Nephron progenitor cell (in vitro differentiated cells): ENCODE data around the gene YY1.

Experiments used
- DNase-seq: peaks from one replicate; pipeline ENCODE4 v3.0.0; 2021
- H3K27ac Mint-ChIP-seq: 2 replicates; pipeline ENCODE4 v1.8.0; 2021; ENCODE audit warnings: mild to moderate bottlenecking, moderate library complexity, mixed read lengths
- H3K27me3 Mint-ChIP-seq: 2 replicates; pipeline ENCODE4 v1.8.0; 2021; ENCODE audit warnings: mild to moderate bottlenecking, low read depth, mixed read lengths; ENCODE audit not compliant: poor library complexity
- H3K36me3 Mint-ChIP-seq: 2 replicates; pipeline ENCODE4 v1.8.0; 2021; ENCODE audit warnings: low read depth, mixed read lengths
- H3K4me1 Mint-ChIP-seq: 2 replicates; pipeline ENCODE4 v1.8.0; 2021; ENCODE audit warnings: mixed read lengths
- H3K4me3 Mint-ChIP-seq: 2 replicates; pipeline ENCODE4 v1.8.0; 2021; ENCODE audit warnings: mild to moderate bottlenecking, moderate library complexity, mixed read lengths
- H3K9me3 Mint-ChIP-seq: 2 replicates; pipeline ENCODE4 v1.8.0; 2021; ENCODE audit warnings: mild to moderate bottlenecking, moderate library complexity, mixed read lengths
- CTCF ChIP-seq: fragments of 200-600 bp; sonication (generic); IDR thresholded peaks from 2 replicates; pipeline ENCODE4 v1.5.0; 2021; ENCODE audit warnings: antibody characterized with exemption

YY1 gene

GRCh38 chr14:100327128-100327527, 88.2 kb downstream of the YY1 start:
- no peaks in the 10 kb centered on the region for H3K9me3 Mint-ChIP-seq
- peaks cover 33% of the 10 kb centered on the region for H3K4me1 Mint-ChIP-seq
- TF ChIP-seq CTCF = no peak
- H3K36me3 Mint-ChIP-seq = no peaks in the 10 kb centered on the region
- H3K27ac Mint-ChIP-seq = no peak overlapping the region
- no peak overlapping the region for H3K4me3 Mint-ChIP-seq
- DNase-seq = no peak
- H3K27me3 Mint-ChIP-seq = peaks cover 3% of the 10 kb centered on the region

DNA sequence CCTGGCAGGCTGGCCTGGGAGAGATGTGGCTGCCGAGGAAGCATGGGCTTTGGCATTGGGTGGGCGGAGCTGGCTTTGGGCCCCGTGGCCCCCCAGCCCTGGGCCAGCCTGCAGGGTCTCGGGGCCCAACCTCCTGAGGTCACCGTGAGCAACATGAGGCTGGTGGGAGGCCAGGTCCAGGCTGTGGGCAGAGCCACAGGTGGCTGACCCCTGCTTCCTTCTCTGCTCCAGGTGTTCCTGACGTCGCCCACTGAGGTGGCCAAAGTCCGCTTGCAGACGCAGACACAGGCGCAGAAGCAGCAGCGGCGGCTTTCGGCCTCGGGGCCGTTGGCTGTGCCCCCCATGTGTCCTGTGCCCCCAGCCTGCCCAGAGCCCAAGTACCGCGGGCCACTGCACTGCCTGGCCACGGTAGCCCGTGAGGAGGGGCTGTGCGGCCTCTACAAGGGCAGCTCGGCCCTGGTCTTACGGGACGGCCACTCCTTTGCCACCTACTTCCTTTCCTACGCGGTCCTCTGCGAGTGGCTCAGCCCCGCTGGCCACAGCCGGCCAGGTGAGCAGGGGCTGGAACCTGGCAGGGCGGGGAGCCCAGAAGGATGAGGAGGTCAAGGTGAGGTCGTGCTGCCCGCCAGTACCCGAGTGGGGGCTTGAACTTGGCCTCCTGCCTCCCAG, 89.7 kb downstream of the YY1 start:
- Mint-ChIP-seq H3K27ac (no peak overlapping the region), H3K36me3 (no peaks in the 10 kb centered on the region)

GRCh38 chr14:100329233-100330006, 90.5 kb downstream of the YY1 start:
- Mint-ChIP-seq H3K4me3 (no peak overlapping the region), H3K27me3 (no peaks in the 10 kb centered on the region), H3K36me3 (peaks cover under 1% of the 10 kb centered on the region), H3K4me1 (peaks cover 25% of the 10 kb centered on the region), H3K9me3 (no peaks in the 10 kb centered on the region), H3K27ac (no peak overlapping the region)
- no peak for TF ChIP-seq CTCF
- DNase-seq = no peak

More for the DNA sequence above, 89.7 kb downstream of the YY1 start:
- Mint-ChIP-seq H3K9me3 (no peaks in the 10 kb centered on the region), H3K4me1 (peaks cover 31% of the 10 kb centered on the region), H3K27me3 (peaks cover 3% of the 10 kb centered on the region), H3K4me3 (no peak overlapping the region)
- no peak for DNase-seq
- TF ChIP-seq CTCF = no peak

- no peak for DNase-seq
- H3K4me3 Mint-ChIP-seq = no peak overlapping the region
- peaks cover 6% of the 10 kb centered on the region for H3K36me3 Mint-ChIP-seq
- peaks cover 20% of the 10 kb centered on the region for H3K4me1 Mint-ChIP-seq
- no peaks in the 10 kb centered on the region for H3K9me3 Mint-ChIP-seq
- H3K27ac Mint-ChIP-seq = no peak overlapping the region
- no peak for TF ChIP-seq CTCF
- no peaks in the 10 kb centered on the region for H3K27me3 Mint-ChIP-seq
Measured at GRCh38 chr14:100330007-100330344, 91.0 kb downstream of the YY1 start.

DNA sequence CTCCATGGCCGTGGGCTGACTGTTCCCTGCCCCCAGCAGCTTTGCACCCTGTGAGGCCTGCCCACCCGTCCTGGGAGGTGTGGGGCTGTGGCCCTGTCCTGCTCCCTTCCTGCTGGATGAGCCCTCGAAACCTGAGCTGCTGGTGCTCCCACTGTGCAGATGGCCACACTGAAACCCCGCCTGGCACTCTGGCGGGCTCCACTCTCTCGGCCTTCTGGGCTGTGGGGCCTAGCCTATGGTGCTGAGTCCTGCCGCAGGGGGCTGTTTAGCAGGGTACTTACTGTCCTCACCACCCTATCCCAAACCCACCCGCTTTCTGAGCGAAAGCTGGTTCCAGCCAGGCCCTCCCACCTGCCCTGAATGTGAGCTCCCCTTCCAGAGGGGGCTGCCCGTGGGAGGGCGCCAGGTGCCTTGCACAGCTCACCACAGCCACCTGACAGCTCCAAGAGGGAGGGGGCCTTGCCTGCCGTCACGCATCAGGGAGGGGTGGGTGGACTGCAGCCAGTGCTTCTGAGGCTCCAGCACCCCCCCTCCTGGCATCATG, 91.5 kb downstream of the YY1 start:
- no peaks in the 10 kb centered on the region for H3K9me3 Mint-ChIP-seq
- H3K4me3 Mint-ChIP-seq = no peak overlapping the region
- H3K36me3 Mint-ChIP-seq = peaks cover 8% of the 10 kb centered on the region
- no peak for DNase-seq
- no peak overlapping the region for H3K27ac Mint-ChIP-seq
- TF ChIP-seq CTCF = no peak
- H3K27me3 Mint-ChIP-seq = no peaks in the 10 kb centered on the region
- peaks cover 16% of the 10 kb centered on the region for H3K4me1 Mint-ChIP-seq
